Measurements from ENCODE around the gene PLCG2.

- TF ChIP-seq RAD21 (conservative IDR thresholded peaks at IDR 0.05 in 1 of 2, IDR thresholded peaks at IDR 0.05 in 1 of 2) (no peak), SMC3 (IDR thresholded peaks at IDR 0.05) (no peak), USF2 (IDR thresholded peaks at IDR 0.05) (no peak), JUN (IDR thresholded peaks at IDR 0.05) (no peak), TP53 (CRISPR knock-in tag; IDR thresholded peaks at IDR 0.05) (no peak), CHD2 (IDR thresholded peaks at IDR 0.05; ENCODE audit: low read length, partially characterized antibody) (no peak), MAFK (IDR thresholded peaks at IDR 0.05; ENCODE audit: partially characterized antibody) (no peak), RFX5 (IDR thresholded peaks at IDR 0.05) (no peak), POLR2A (IDR thresholded peaks at IDR 0.05; ENCODE audit: low read length) (no peak), EP300 (IDR thresholded peaks at IDR 0.05) (no peak), JUNB (IDR thresholded peaks at IDR 0.05) (no peak), KDM1A (IDR thresholded peaks at IDR 0.05; ENCODE audit: low read depth) (no peak)
- TF ChIP-seq, protein P1, sequence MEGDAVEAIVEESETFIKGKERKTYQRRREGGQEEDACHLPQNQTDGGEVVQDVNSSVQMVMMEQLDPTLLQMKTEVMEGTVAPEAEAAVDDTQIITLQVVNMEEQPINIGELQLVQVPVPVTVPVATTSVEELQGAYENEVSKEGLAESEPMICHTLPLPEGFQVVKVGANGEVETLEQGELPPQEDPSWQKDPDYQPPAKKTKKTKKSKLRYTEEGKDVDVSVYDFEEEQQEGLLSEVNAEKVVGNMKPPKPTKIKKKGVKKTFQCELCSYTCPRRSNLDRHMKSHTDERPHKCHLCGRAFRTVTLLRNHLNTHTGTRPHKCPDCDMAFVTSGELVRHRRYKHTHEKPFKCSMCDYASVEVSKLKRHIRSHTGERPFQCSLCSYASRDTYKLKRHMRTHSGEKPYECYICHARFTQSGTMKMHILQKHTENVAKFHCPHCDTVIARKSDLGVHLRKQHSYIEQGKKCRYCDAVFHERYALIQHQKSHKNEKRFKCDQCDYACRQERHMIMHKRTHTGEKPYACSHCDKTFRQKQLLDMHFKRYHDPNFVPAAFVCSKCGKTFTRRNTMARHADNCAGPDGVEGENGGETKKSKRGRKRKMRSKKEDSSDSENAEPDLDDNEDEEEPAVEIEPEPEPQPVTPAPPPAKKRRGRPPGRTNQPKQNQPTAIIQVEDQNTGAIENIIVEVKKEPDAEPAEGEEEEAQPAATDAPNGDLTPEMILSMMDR (IDR thresholded peaks at IDR 0.05) = no peak
- TF ChIP-seq, protein P2, sequence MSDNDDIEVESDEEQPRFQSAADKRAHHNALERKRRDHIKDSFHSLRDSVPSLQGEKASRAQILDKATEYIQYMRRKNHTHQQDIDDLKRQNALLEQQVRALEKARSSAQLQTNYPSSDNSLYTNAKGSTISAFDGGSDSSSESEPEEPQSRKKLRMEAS (IDR thresholded peaks at IDR 0.05) = no peak
These were observed 73.3 kb downstream of the PLCG2 start for GRCh38 chr16:81852347-81852746.
